HG03064 (cell line): Measurements from ENCODE around the gene SLC10A4.
"Not testable (repeated sequence)": the region's sequence is repeated elsewhere in the genome, so short reads cannot be mapped to it uniquely, and the experiment has no call there.

Source experiments
- ATAC-seq: cut with Tn5 transposase; IDR thresholded peaks from one replicate; pipeline ENCODE4 v1.9.1; 2021; ENCODE audit warnings: low read depth; ENCODE audit not compliant: unreplicated experiment

SLC10A4 gene

GRCh38 chr4:48483006-48483776 lies at the start of gene SLC10A4:
SLC10A4 (plus strand) TSS chr4:48483343; CDS start chr4:48483562, 219 bp downstream.
- ATAC-seq = no peak

DNA sequence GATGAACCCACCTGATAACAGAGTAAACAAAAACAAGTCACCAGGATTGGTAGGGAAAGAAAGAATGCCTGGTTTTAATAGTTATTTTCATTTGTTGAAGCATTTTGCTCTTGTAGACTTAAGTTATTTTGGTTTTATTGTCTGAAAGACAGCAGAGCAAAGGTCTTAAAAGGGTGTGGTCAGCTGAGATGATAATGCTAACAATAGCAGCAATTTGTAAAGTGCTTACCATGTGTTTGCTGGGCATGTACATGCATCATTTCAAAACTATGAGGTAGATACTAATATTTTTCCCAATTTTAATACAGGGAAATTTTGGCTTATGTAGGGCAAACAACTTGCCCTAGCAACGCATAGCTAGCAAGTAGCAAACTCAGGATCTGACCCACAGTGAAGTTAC lies 46.8 kb upstream of the SLC10A4 start:
- ATAC-seq = no peak

DNA sequence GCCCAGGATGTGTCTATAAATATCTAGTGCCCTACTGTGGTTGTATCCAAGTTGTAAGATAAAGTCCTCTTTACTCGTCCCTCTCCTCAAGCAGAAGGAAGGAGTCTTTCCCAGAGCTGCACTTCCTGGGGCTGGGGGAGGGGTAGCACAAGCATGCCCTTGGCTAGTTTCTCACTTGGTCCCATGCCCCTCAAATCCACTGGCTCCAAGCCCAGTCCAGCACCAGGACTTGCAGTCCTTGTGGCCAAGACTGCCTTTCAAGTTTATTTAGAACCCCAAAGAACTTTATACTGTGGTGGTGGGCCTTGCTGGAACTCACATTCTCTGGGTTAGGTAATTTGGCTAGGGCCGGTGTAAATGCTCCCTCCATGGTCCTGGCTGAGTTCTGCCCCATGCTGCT lies 43.2 kb upstream of the SLC10A4 start:
- ATAC-seq = no peak

DNA sequence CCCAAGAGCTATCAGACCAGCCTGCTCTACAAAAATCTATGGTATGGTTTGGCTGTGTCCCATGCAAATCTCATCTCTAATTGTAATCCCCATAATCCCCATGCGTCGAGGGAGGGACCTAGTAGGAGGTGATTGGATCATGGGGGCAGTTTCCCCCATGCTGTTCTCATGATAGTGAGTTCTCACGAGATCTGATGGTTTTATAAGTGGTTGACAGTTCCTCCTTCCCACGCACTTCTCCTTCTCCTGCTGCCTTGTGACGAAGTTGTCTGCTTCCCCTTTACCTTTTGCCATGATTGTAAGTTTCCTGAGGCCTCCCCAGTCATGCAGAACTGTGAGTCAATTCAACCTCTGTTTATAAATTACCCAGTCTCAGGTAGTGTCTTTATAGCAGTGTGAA lies 42.2 kb upstream of the SLC10A4 start:
- ATAC-seq = not testable (repeated sequence)

DNA sequence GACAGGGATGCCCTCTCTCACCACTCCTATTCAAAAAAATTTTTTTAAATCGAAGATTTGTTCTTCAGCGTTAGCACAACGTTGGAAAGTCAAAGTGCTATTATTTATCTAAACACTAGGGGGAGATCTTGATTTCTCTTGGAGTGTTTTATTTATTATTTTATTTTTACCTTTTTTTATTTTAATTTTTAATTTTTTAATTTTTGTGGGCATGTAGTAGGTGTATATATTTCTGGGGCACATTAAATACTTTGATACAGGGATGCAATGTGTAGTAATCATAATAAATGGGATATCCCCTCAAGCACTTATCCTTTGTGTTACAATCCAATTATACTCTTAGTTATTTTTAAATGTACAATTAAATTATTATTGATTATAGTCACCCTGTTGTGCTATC lies 37.4 kb upstream of the SLC10A4 start:
- no peak for ATAC-seq

DNA sequence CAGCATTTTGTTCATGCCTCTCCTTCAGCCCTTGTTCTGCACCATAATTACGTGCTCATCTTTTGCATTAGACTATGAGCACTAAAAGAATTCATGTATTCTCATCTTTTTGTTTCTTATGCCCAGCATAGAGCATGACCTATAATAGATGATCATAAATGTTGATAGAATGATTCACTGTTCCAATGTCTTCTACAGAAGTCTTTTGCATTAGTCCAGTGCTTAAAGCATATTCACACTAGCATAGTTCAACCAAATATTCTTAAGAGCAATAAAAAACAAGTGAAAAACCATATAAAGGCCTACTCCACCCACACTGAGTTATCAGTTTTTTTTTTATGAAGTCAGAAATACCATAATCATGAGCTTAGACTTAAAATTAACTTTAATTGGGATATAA lies 36.5 kb upstream of the SLC10A4 start:
- ATAC-seq = no peak

- ATAC-seq = no peak
These were observed 34.0 kb upstream of the SLC10A4 start for GRCh38 chr4:48449151-48449550.

GRCh38 chr4:48450740-48451139 lies 32.4 kb upstream of the SLC10A4 start:
- no peak for ATAC-seq

GRCh38 chr4:48451656-48452055 lies 31.5 kb upstream of the SLC10A4 start:
- ATAC-seq = not testable (repeated sequence)

GRCh38 chr4:48454591-48454990 lies 28.6 kb upstream of the SLC10A4 start:
- ATAC-seq = no peak

DNA sequence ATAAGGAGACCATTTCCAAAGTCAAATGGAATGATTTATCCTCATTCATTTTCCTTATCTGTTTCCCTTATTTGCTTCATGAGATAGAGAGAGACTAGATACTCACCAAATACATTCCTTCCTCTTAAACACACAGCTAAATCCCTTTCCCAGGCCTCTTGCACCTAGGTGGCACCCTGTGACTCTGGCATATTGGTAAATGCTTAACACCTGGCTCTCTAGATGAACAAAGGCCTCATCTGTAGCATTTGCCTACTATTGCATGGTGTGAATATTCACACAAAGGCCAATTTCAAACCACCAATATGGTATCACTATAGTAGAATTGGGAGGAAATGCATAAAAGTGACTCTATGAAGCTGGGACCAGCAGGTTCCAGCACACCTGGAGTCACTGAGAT lies 22.1 kb upstream of the SLC10A4 start:
- ATAC-seq = no peak

DNA sequence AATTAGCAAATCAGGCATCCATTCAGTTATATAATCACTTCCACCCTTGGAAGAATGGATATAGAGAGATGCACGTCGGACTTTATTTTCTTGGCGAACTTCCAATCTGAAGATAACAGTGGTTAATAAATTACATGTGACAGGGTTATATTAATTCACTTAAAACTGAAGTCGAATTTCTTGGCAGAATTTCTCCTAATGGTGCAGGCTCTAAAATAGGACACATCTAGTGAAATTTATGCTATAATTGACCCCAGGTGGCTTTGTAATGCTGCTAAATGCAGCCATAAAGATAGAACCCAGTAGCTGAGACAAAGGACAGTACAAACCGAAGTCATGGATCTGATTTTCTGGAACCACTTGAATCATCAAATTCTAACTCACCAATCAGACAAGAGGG lies 20.8 kb upstream of the SLC10A4 start:
- ATAC-seq = no peak

GRCh38 chr4:48467442-48467841 lies 15.7 kb upstream of the SLC10A4 start:
- no peak for ATAC-seq

DNA sequence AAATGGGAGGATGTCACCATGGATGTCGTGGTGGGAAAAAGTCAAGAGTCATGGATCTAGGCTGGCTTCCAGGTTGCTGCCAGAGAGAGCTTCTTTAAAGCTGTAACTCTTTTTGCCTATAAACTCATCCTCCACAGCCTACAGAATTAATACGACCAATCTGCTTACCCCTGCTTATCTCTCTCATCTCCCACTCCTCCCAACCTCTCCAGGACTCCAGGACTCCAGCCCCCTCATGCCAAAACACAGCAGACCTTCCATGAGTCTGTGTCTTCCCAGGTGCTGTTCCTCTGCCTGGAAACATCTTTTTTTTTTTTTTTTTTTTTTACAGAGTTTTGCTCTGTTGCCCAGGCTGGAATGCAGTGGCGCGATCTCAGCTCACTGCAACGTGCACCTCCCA lies 15.3 kb upstream of the SLC10A4 start:
- no peak for ATAC-seq

DNA sequence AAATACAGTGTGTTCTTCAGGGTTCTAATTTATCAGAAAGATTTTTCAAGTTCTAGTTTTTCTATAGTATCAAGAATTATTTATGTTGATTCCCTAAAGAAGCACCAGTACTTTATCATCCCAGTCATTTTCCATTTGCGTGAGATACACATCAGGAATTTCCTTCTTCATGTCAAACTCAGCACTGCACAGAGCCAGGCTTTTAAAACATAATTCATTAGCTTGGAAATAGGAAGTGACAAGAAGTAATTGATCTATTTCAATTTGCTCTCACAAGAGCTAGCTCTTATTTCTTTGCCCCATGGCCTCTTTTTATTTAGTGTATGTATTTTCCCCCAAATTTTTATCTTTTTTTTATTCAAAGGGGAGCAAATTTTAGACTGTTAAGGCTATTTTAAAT lies 13.0 kb upstream of the SLC10A4 start:
- ATAC-seq = no peak

DNA sequence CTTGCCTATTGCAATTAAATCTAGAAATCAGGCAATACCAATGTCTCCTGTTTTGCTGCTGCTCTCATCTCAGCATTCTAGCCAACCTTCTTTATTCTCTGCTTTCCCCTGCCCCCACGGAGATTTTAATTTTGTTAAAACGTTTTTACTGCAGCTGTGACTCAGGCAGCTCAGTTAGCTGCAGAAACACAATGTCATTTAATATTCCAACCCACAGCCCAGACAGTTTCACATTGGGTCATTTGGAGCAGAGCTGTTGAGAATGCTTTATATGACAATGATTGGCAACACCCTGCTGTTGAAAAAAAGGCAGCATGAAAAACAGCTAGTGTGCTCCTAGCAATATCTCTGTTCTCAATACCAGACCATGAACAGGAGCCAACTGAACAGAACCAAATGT lies 12.6 kb upstream of the SLC10A4 start:
- no peak for ATAC-seq

GRCh38 chr4:48472794-48473193 lies 10.3 kb upstream of the SLC10A4 start:
- no peak for ATAC-seq

DNA sequence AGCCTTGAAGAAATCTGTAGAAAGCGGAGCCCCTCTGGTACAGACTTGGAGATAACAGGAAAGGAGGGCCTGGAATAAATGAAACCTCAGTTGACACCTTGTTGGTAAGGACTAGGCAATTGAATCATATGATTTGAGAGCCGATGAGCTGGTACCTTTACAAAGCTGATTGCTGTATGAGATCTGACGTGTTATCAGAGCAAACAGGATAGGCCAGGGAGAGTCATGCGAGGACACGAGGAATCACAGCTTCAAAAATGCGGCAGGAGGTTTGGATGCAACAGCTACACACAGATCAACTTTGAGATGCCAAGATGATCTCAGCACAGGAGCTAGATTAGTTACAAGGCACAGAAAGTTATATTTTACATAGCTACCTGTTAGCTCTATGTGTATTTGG lies 7.4 kb upstream of the SLC10A4 start:
- ATAC-seq = no peak

GRCh38 chr4:48478273-48478672 lies 4.9 kb upstream of the SLC10A4 start:
- ATAC-seq = no peak

DNA sequence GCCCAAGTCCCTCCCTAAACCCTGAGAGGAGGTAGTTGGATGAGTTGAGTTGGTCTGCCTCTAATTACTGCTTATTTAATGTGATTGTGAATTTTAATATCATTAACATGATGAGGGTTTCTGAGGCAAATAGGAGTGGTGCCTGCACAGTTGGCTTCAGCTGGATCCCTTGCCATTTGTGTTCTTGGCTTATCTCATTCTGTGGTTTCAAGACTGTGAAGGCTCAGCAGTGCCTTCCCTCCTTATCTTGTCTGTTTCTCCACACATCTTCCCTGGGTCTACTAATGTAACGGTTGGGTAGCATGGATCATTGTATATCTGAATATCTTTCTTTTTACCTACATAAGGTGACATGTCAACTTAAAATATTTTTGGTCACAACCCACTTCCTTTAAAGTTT lies 1.6 kb upstream of the SLC10A4 start:
- no peak for ATAC-seq

DNA sequence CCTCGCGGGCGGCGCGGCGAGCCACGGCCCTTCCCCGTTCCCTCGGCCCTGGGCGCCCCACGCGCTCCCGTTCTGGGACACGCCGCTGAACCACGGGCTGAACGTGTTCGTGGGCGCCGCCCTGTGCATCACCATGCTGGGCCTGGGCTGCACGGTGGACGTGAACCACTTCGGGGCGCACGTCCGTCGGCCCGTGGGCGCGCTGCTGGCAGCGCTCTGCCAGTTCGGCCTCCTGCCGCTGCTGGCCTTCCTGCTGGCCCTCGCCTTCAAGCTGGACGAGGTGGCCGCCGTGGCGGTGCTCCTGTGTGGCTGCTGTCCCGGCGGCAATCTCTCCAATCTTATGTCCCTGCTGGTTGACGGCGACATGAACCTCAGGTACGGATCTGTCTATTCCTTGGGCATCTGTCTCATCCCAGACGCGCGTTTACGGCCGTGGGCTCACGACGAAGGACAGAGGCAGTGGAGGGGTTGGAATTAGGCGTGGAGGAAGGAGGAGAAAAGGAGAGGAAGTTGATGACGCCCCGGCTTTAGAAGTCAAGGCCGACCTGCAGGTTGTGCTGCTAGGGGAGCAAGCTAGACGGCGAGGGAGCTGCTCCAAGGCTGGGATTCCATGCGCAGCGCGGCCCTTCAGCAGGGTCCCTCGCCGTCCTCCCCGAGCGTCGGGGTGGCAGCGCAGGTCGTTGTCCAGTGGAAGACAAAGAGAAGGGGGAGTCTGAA lies 792 bp downstream of the SLC10A4 start:
- no peak for ATAC-seq

DNA sequence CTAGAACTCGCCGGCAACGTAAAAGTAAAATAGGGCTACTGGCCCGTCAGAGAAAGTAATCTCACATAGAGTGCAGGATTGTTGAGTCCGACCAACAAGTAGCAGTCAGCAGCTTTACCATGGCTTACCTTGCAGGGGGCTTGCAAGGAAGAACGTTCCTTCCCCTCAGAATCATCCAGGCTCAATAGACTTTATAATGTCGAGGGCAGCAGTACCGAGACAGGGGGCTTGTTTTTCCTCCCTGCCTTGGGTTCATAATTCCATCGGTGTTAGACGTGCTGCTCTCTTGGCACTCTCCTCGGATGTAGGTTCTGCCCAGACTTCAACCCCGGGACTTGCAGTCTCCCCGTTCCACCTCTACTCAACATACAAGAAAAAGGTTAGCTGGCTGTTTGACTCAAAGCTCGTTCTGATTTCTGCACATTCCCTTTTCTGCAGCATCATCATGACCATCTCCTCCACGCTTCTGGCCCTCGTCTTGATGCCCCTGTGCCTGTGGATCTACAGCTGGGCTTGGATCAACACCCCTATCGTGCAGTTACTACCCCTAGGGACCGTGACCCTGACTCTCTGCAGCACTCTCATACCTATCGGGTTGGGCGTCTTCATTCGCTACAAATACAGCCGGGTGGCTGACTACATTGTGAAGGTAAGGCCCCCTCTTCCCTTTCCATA lies 1.5 kb downstream of the SLC10A4 start:
- ATAC-seq = no peak
